Uterus (tissue), 4 donors: ENCODE results near the gene C16orf74. TPM values are rescaled to one million over a fixed set of nuclear protein-coding genes. Genes with fewer than 3 reads are reported as not detected.

ENCODE experiments used
- DNase-seq, 2 donors: peaks; one replicate each; pipeline ENCODE4 v3.0.0-alpha.2; 2019 to 2020
- H3K27ac ChIP-seq, 2 donors: fragments of 200-600 bp; sonication (generic); 1 replicate in 1 of 2; 2 replicates in 1 of 2; pipeline ENCODE4 v1.5.1; 2016 to 2018
- H3K27me3 ChIP-seq, 2 donors: fragments of 200-600 bp; sonication (generic); one replicate each; pipeline ENCODE4 v1.5.1; 2018 to 2019; ENCODE audit warnings: control low read depth in 1 of 2
- H3K36me3 ChIP-seq, 2 donors: fragments of 200-600 bp; sonication (generic); one replicate each; pipeline ENCODE4 v1.5.1; 2019; ENCODE audit warnings: control low read depth in 1 of 2
- H3K4me1 ChIP-seq, 2 donors: fragments of 200-600 bp; sonication (generic); one replicate each; pipeline ENCODE4 v1.5.1; 2018 to 2019; ENCODE audit warnings: control low read depth in 1 of 2
- H3K4me3 ChIP-seq, 2 donors: fragments of 200-600 bp; sonication (generic); 1 replicate in 1 of 2; 2 replicates in 1 of 2; pipeline ENCODE4 v1.5.1; 2018 to 2019; ENCODE audit warnings: mild to moderate bottlenecking in 1 of 2
- H3K9me3 ChIP-seq, 2 donors: fragments of 200-600 bp; sonication (generic); one replicate each; pipeline ENCODE4 v1.5.1; 2019; ENCODE audit warnings: control low read depth in 1 of 2
- CTCF ChIP-seq, 4 experiments: fragments of 200-600 bp in 2 of 4; fragments of 450-650 bp in 2 of 4; sonication (generic) in 2 of 4; IDR thresholded peaks; one replicate each; pipeline ENCODE4 v1.5.1; 2016 to 2019; ENCODE audit warnings: antibody characterized with exemption in 4 of 4, mild to moderate bottlenecking in 2 of 4, moderate library complexity in 1 of 4
- POLR2A ChIP-seq, 2 donors: fragments of 450-650 bp; IDR thresholded peaks; one replicate each; pipeline ENCODE4 v1.6.1; 2016; ENCODE audit warnings: antibody characterized with exemption in 2 of 2, mild to moderate bottlenecking in 1 of 2, moderate library complexity in 1 of 2
- intact Hi-C: fragments of 100-400 bp; cut with DNase I; formaldehyde crosslinking; loops from one replicate; pipeline ENCODE4 v1.15.1; 2023; ENCODE audit warnings: low total_unique reads
- total RNA-seq, 4 donors: library from RNA; depleted of rRNA in 3 of 4; stranded (reverse); fragments of >200 nt in 3 of 4; gene quantifications; one replicate each; pipeline versions ENCODE4 v1.1.0 to v1.2.4, GENCODE V29; 2014 to 2023
- donor health status: DM: yes; HTN: yes; CAD: no.

C16orf74 gene
- total RNA-seq, 4 donors from 2014 or later = 2.5 to 6.4 TPM; not detected in 2

DNA sequence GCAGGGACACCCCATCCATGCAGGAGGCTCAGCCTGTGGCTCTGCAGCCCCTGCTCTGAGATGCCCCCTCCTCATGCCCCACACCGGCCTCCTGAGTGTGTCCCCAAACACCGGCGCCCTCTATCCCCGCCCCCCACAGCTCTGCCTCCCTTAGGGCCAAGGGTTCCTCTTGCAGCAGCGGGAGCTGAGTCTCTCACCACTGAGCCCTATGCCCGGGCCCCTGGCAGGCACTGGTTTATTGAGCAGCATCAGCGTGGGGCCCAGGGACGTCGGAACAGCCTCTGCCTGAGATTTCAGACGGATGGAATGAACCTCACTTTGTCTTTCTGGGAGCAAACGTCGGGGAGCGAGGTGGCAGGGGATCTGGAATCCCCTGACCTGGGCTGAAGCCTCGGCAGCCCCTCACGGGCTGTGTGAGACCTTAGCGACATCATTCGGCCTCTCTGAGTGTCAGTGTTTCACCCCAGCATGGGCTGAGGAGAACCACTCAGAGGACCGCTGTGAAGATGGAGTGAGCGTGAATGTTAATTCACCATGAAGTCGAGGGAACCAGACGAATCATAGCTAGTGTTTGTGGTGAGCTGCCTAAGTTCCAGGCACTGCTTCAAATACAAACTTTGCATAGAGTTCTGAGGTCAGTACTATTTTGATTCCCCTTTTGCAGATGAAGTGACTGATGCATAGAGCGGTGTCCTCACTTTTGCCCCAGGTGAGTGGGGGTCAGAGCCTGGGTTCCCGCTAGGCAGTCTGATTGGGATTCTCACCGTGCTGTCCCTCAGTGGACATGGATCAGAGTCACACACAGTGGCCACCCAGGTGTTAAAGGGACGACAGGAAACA, 5.3 kb upstream of the C16orf74 start:
- no peaks in the 10 kb centered on the region for H3K36me3 ChIP-seq
- H3K9me3 ChIP-seq = no peaks in the 10 kb centered on the region
- intact Hi-C loops = no loop called here
- H3K27ac ChIP-seq = no peak overlapping the region
- H3K4me1 ChIP-seq = peaks cover 0 to 3% of the 10 kb centered on the region in 2 donors
- no peak for TF ChIP-seq CTCF (IDR thresholded peaks at IDR 0.05)
- TF ChIP-seq POLR2A (IDR thresholded peaks at IDR 0.05) = no peak
- no peaks in the 10 kb centered on the region for H3K27me3 ChIP-seq
- DNase-seq = no peak
- H3K4me3 ChIP-seq = no peak overlapping the region

- Histone ChIP-seq H3K4me1 (peaks cover 0 to 12% of the 10 kb centered on the region in 2 donors), H3K27me3 (peaks cover 0 to 10% of the 10 kb centered on the region in 2 donors), H3K4me3 (no peak overlapping the region), H3K9me3 (no peaks in the 10 kb centered on the region), H3K27ac (no peak overlapping the region), H3K36me3 (no peaks in the 10 kb centered on the region)
- no peak for DNase-seq
- intact Hi-C loops = no loop called here
- TF ChIP-seq CTCF (IDR thresholded peaks at IDR 0.05) (no peak), POLR2A (IDR thresholded peaks at IDR 0.05) (no peak)
Observed at GRCh38 chr16:85754413-85754812, 3.5 kb upstream of the C16orf74 start.

- Histone ChIP-seq H3K9me3 (no peaks in the 10 kb centered on the region), H3K27me3 (peaks cover 0 to 10% of the 10 kb centered on the region in 2 donors), H3K27ac (no peak overlapping the region), H3K4me1 (peaks cover 0 to 12% of the 10 kb centered on the region in 2 donors), H3K36me3 (no peaks in the 10 kb centered on the region), H3K4me3 (no peak overlapping the region)
- no peak for DNase-seq
- no peak for TF ChIP-seq POLR2A (IDR thresholded peaks at IDR 0.05)
- TF ChIP-seq CTCF (IDR thresholded peaks at IDR 0.05) = no peak
- intact Hi-C loops = no loop called here
Observed at GRCh38 chr16:85753976-85754375, 3.1 kb upstream of the C16orf74 start.

GRCh38 chr16:85753559-85753958, 2.7 kb upstream of the C16orf74 start:
- Histone ChIP-seq H3K4me3 (no peak overlapping the region), H3K27me3 (peaks cover 0 to 10% of the 10 kb centered on the region in 2 donors), H3K36me3 (no peaks in the 10 kb centered on the region), H3K4me1 (peaks cover 0 to 12% of the 10 kb centered on the region in 2 donors), H3K27ac (no peak overlapping the region), H3K9me3 (no peaks in the 10 kb centered on the region)
- TF ChIP-seq CTCF (IDR thresholded peaks at IDR 0.05) = no peak
- no peak for DNase-seq
- intact Hi-C loops = no loop called here
